HEK293 (cell line): ENCODE results near the gene MRPS31.
A peak's percentile ranks its signal among the peaks of the same experiment; 100 is the strongest.

Source experiments
- CTCF ChIA-PET: fragments of 350-600 bp; formaldehyde crosslinking; extraction: SDS; loops from one replicate; lab custom pipeline; 2021; ENCODE audit warnings: antibody characterized with exemption; lab: Yijun Ruan, JAX
- POLR2A ChIA-PET: fragments of 300-600 bp; formaldehyde crosslinking; extraction: SDS; loops from one replicate; lab custom pipeline; 2020; ENCODE audit warnings: antibody characterized with exemption, inconsistent platforms; lab: Yijun Ruan, JAX
- H3K27ac ChIP-seq: fragments of 200-500 bp; sonication (Bioruptor generic); 2 replicates; pipeline ENCODE4 v1.5.1; 2014; ENCODE audit warnings: low read depth, low read length, control low read depth, inconsistent platforms; ENCODE audit errors: extremely low read depth
- H3K36me3 ChIP-seq, 2 experiments: fragments of 200-500 bp in 1 of 2; sonication (Bioruptor generic) in 1 of 2; 1 replicate in 1 of 2; 2 replicates in 1 of 2; pipeline ENCODE4 v1.5.1; 2014 to 2017; ENCODE audit warnings: inconsistent platforms in 2 of 2, low read length in 2 of 2; ENCODE audit not compliant: control insufficient read depth in 2 of 2, insufficient read depth in 1 of 2
- H3K4me1 ChIP-seq: fragments of 200-500 bp; sonication (Bioruptor generic); 2 replicates; pipeline ENCODE4 v1.5.1; 2014; ENCODE audit warnings: mild to moderate bottlenecking, low read length, inconsistent platforms; ENCODE audit not compliant: control insufficient read depth, insufficient read depth
- H3K4me3 ChIP-seq: 2 replicates; pipeline ENCODE4 v1.5.1; 2011; ENCODE audit warnings: low read depth, mild to moderate bottlenecking, control low read depth, low read length, moderate library complexity
- H3K9me3 ChIP-seq: fragments of 200-500 bp; sonication (Bioruptor generic); 2 replicates; pipeline ENCODE4 v1.5.1; 2014; ENCODE audit warnings: low read depth, low read length, inconsistent platforms; ENCODE audit not compliant: control insufficient read depth, insufficient read depth
- GLI2 ChIP-seq: fragments of 450-650 bp; formaldehyde crosslinking; IDR thresholded peaks from 2 replicates; pipeline ENCODE4; 2017; ENCODE audit warnings: missing biosample characterization, missing genetic modification characterization, low read depth, borderline replicate concordance
- SCRT1 ChIP-seq: fragments of 450-650 bp; formaldehyde crosslinking; IDR thresholded peaks from 2 replicates; pipeline ENCODE4 v1.5.1; 2016; ENCODE audit warnings: missing biosample characterization, missing genetic modification characterization, borderline replicate concordance
- SCRT2 ChIP-seq: fragments of 450-650 bp; formaldehyde crosslinking; IDR thresholded peaks from 2 replicates; pipeline ENCODE4 v1.5.1; 2016; ENCODE audit warnings: missing biosample characterization, missing genetic modification characterization
- TRIM28 ChIP-seq: IDR thresholded peaks from 2 replicates; pipeline ENCODE4 v1.6.1; 2011; ENCODE audit warnings: low read length, control low read depth, borderline replicate concordance
- ZFP37 ChIP-seq: fragments of 450-650 bp; formaldehyde crosslinking; IDR thresholded peaks from 2 replicates; pipeline ENCODE4 v1.5.1; 2016; ENCODE audit warnings: missing biosample characterization, missing genetic modification characterization
- ZNF138 ChIP-seq: fragments of 450-650 bp; formaldehyde crosslinking; IDR thresholded peaks from 2 replicates; pipeline ENCODE4 v1.5.1; 2016; ENCODE audit warnings: missing biosample characterization, missing genetic modification characterization, borderline replicate concordance
- ZNF23 ChIP-seq: fragments of 450-650 bp; formaldehyde crosslinking; IDR thresholded peaks from 2 replicates; pipeline ENCODE4 v1.5.1; 2016; ENCODE audit warnings: missing biosample characterization, missing genetic modification characterization, borderline replicate concordance
- ZNF335 ChIP-seq: fragments of 450-650 bp; formaldehyde crosslinking; conservative IDR thresholded peaks from 2 replicates; pipeline ENCODE4 v1.5.1; 2016; ENCODE audit warnings: missing biosample characterization, missing genetic modification characterization
- ZNF398 ChIP-seq: fragments of 450-650 bp; formaldehyde crosslinking; IDR thresholded peaks from 2 replicates; pipeline ENCODE4 v1.5.1; 2017; ENCODE audit warnings: missing biosample characterization, missing genetic modification characterization
- ZNF48 ChIP-seq: fragments of 450-650 bp; formaldehyde crosslinking; IDR thresholded peaks from 2 replicates; pipeline ENCODE4 v1.5.1; 2016; ENCODE audit warnings: missing biosample characterization, missing genetic modification characterization
- ZNF501 ChIP-seq: fragments of 450-650 bp; formaldehyde crosslinking; IDR thresholded peaks from 2 replicates; pipeline ENCODE4 v1.5.1; 2016; ENCODE audit warnings: missing biosample characterization, missing genetic modification characterization
- ZNF558 ChIP-seq: fragments of 450-650 bp; formaldehyde crosslinking; IDR thresholded peaks from 2 replicates; pipeline ENCODE4 v1.5.1; 2016; ENCODE audit warnings: missing biosample characterization, missing genetic modification characterization
- ZNF654 ChIP-seq: fragments of 450-650 bp; formaldehyde crosslinking; IDR thresholded peaks from 2 replicates; pipeline ENCODE4 v1.5.1; 2016; ENCODE audit warnings: low read depth, missing biosample characterization, missing genetic modification characterization
- ZNF660 ChIP-seq: fragments of 450-650 bp; IDR thresholded peaks from 2 replicates; pipeline ENCODE4 v1.5.1; 2018; ENCODE audit warnings: missing biosample characterization, mild to moderate bottlenecking, missing genetic modification characterization
- ZNF664 ChIP-seq: fragments of 450-650 bp; formaldehyde crosslinking; IDR thresholded peaks from 2 replicates; pipeline ENCODE4 v1.5.1; 2016; ENCODE audit warnings: missing biosample characterization, missing genetic modification characterization
- ZSCAN30 ChIP-seq: fragments of 450-650 bp; IDR thresholded peaks from 2 replicates; pipeline ENCODE4 v1.5.1; 2018; ENCODE audit warnings: missing biosample characterization, mild to moderate bottlenecking, missing genetic modification characterization, moderate library complexity
- TF ChIP-seq, protein P1 (sequence below): fragments of 450-650 bp; formaldehyde crosslinking; IDR thresholded peaks from 2 replicates; pipeline ENCODE4 v1.5.1; 2016; ENCODE audit warnings: missing biosample characterization, missing genetic modification characterization
- TF ChIP-seq, protein P2 (sequence below): fragments of 450-650 bp; formaldehyde crosslinking; IDR thresholded peaks from 2 replicates; pipeline ENCODE4 v1.5.1; 2016; ENCODE audit warnings: missing biosample characterization, missing genetic modification characterization, borderline replicate concordance
- TF ChIP-seq, protein P3 (sequence below): fragments of 450-650 bp; formaldehyde crosslinking; IDR thresholded peaks from 2 replicates; pipeline ENCODE4 v1.5.1; 2016; ENCODE audit warnings: missing biosample characterization, missing genetic modification characterization

Gene MRPS31

GRCh38 chr13:40777166-40777808 lies 6.3 kb upstream of the MRPS31 start:
- Histone ChIP-seq H3K4me3 (no peak overlapping the region), H3K4me1 (no peaks in the 10 kb centered on the region), H3K36me3 (no peaks in the 10 kb centered on the region), H3K9me3 (no peaks in the 10 kb centered on the region), H3K27ac (no peak overlapping the region)
- TF ChIP-seq ZNF664 (tag by site-specific recombination) (peak; percentile 100), ZNF335 (tag by site-specific recombination) (peak; percentile 60), TRIM28 (no peak), GLI2 (no peak), ZFP37 (tag by site-specific recombination) (no peak), ZNF654 (tag by site-specific recombination) (peak; percentile 68), ZNF660 (tag by site-specific recombination) (0 out of 2 replicates have a peak, but pooled peaks have one; percentile 44)
- TF ChIP-seq, protein P1, sequence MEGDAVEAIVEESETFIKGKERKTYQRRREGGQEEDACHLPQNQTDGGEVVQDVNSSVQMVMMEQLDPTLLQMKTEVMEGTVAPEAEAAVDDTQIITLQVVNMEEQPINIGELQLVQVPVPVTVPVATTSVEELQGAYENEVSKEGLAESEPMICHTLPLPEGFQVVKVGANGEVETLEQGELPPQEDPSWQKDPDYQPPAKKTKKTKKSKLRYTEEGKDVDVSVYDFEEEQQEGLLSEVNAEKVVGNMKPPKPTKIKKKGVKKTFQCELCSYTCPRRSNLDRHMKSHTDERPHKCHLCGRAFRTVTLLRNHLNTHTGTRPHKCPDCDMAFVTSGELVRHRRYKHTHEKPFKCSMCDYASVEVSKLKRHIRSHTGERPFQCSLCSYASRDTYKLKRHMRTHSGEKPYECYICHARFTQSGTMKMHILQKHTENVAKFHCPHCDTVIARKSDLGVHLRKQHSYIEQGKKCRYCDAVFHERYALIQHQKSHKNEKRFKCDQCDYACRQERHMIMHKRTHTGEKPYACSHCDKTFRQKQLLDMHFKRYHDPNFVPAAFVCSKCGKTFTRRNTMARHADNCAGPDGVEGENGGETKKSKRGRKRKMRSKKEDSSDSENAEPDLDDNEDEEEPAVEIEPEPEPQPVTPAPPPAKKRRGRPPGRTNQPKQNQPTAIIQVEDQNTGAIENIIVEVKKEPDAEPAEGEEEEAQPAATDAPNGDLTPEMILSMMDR (tag by site-specific recombination): peak; percentile 49; the same call in 1 of the 2 replicates
- ChIA-PET CTCF (interaction anchor here (0.6 to 1.6 kb wide), 17 partner anchors 8 to 1161 kb away, joined by 3 to 7 read pairs (median 3); partner anchors contain the start of gene SLC25A15), POLR2A (interaction anchor here (0.6 to 1.0 kb wide), 3 partner anchors 10 to 284 kb away, joined by 3 to 4 read pairs (median 3); partner anchors contain the start of gene WBP4)

- H3K27ac ChIP-seq: no peak overlapping the region
- POLR2A ChIA-PET: interaction anchor here (1.0 kb wide), 1 partner anchor 145 kb away, joined by 3 read pairs; no protein-coding TSS in a partner anchor
- H3K4me1 ChIP-seq: no peaks in the 10 kb centered on the region
- H3K9me3 ChIP-seq: no peaks in the 10 kb centered on the region
- TF ChIP-seq SCRT2 (peak; percentile 90), SCRT1 (peak; percentile 24; the same call in 1 of the 2 replicates), ZNF501 (tag by site-specific recombination) (no peak)
- CTCF ChIA-PET: interaction anchor here (0.6 to 1.6 kb wide), 12 partner anchors 8 to 1161 kb away, joined by 3 to 7 read pairs (median 3); partner anchors contain the start of gene SLC25A15
- H3K36me3 ChIP-seq: no peaks in the 10 kb centered on the region
- H3K4me3 ChIP-seq: no peak overlapping the region
These were observed 5.7 kb upstream of the MRPS31 start for GRCh38 chr13:40776681-40777165.

DNA sequence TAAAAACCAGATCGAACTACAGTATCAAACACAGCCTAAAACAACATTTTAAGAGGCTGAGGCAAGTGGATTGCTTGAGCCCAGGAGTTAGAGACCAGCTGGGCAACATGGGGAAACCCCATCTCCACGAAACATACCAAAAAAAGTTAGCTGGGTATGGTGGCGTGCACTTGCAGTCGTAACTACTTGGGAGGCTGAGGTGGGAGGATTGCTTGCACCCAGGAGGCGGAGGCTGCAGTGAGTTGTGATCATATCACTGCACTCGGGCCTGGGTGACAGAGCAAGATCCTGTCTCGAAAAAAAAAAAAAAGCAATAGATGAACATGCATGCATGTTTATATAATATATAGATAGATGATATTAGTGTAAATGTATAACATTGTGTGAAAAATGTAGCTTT lies 5.2 kb upstream of the MRPS31 start:
- ChIA-PET POLR2A (no interaction called here), CTCF (interaction anchor here (0.7 to 1.2 kb wide), 4 partner anchors 22 to 227 kb away, joined by 3 read pairs; no protein-coding TSS in a partner anchor)
- Histone ChIP-seq H3K4me1 (no peaks in the 10 kb centered on the region), H3K36me3 (no peaks in the 10 kb centered on the region), H3K9me3 (no peaks in the 10 kb centered on the region), H3K4me3 (no peak overlapping the region), H3K27ac (no peak overlapping the region)
- TF ChIP-seq ZNF48 (tag by site-specific recombination): no peak
- no peak for TF ChIP-seq ZNF138 (tag by site-specific recombination)
- no peak for TF ChIP-seq ZSCAN30 (tag by site-specific recombination)
- TF ChIP-seq, protein P2, sequence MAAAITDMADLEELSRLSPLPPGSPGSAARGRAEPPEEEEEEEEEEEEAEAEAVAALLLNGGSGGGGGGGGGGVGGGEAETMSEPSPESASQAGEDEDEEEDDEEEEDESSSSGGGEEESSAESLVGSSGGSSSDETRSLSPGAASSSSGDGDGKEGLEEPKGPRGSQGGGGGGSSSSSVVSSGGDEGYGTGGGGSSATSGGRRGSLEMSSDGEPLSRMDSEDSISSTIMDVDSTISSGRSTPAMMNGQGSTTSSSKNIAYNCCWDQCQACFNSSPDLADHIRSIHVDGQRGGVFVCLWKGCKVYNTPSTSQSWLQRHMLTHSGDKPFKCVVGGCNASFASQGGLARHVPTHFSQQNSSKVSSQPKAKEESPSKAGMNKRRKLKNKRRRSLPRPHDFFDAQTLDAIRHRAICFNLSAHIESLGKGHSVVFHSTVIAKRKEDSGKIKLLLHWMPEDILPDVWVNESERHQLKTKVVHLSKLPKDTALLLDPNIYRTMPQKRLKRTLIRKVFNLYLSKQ (tag by site-specific recombination): no peak
- TF ChIP-seq ZNF398 (tag by site-specific recombination): no peak
- no peak for TF ChIP-seq ZNF558 (tag by site-specific recombination)
- TF ChIP-seq ZNF23: no peak
- TF ChIP-seq, protein P3, sequence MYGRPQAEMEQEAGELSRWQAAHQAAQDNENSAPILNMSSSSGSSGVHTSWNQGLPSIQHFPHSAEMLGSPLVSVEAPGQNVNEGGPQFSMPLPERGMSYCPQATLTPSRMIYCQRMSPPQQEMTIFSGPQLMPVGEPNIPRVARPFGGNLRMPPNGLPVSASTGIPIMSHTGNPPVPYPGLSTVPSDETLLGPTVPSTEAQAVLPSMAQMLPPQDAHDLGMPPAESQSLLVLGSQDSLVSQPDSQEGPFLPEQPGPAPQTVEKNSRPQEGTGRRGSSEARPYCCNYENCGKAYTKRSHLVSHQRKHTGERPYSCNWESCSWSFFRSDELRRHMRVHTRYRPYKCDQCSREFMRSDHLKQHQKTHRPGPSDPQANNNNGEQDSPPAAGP (tag by site-specific recombination): no peak
